K562 (cell line): ENCODE results near the gene CIAO1. TPM values are rescaled to one million over a fixed set of nuclear protein-coding genes. Genes with fewer than 3 reads are reported as not detected.

Experiments
- BACH1 ChIP-seq: fragments of 200-800 bp; sonication (Bioruptor generic); IDR thresholded peaks from 2 replicates; pipeline ENCODE4 v1.6.1; 2016; ENCODE audit warnings: missing genetic modification characterization, missing compliant biosample characterization
- CBX3 ChIP-seq, 2 experiments: IDR thresholded peaks; 1 replicate in 1 of 2; 2 replicates in 1 of 2; pipeline ENCODE4 v1.6.1; 2012; ENCODE audit warnings: inconsistent platforms in 2 of 2, low read length in 2 of 2, borderline replicate concordance in 1 of 2, control low read depth in 1 of 2
- FOXA1 ChIP-seq: fragments of 450-650 bp; IDR thresholded peaks from 2 replicates; pipeline ENCODE4 v1.6.1; 2016; ENCODE audit warnings: mild to moderate bottlenecking, borderline replicate concordance
- FUS ChIP-seq: fragments of 200-400 bp; formaldehyde crosslinking; optimal IDR thresholded peaks from 2 replicates; pipeline ENCODE3; 2017; ENCODE audit warnings: low read depth, low read length
- GATAD2A ChIP-seq: fragments of 450-650 bp; IDR thresholded peaks from 2 replicates; pipeline ENCODE4 v1.6.1; 2017
- HLTF ChIP-seq: fragments of 450-650 bp; IDR thresholded peaks from 2 replicates; pipeline ENCODE4 v1.6.1; 2016
- KAT7 ChIP-seq: sonication (generic); formaldehyde crosslinking; IDR thresholded peaks from 2 replicates; pipeline ENCODE4 v1.8.0; 2022; ENCODE audit warnings: missing genetic modification reagents, mild to moderate bottlenecking, borderline replicate concordance
- MECOM ChIP-seq: fragments of 250-450 bp; sonication (Bioruptor Pico); IDR thresholded peaks from 2 replicates; pipeline ENCODE4 v1.8.0; 2022; ENCODE audit warnings: inconsistent platforms
- NCOA4 ChIP-seq: fragments of 450-650 bp; IDR thresholded peaks from 2 replicates; pipeline ENCODE4 v1.6.1; 2018; ENCODE audit warnings: mild to moderate bottlenecking; ENCODE audit not compliant: partially characterized antibody
- PHB ChIP-seq: fragments of 250-450 bp; sonication (Bioruptor Pico); IDR thresholded peaks from 2 replicates; pipeline ENCODE4 v1.5.0; 2021
- RBM34 ChIP-seq: fragments of 200-400 bp; formaldehyde crosslinking; IDR thresholded peaks from 2 replicates; pipeline ENCODE4 v1.6.1; 2018; ENCODE audit warnings: low read length, borderline replicate concordance; ENCODE audit not compliant: insufficient read depth
- SREBF2 ChIP-seq: sonication (generic); formaldehyde crosslinking; IDR thresholded peaks from 2 replicates; pipeline ENCODE4 v1.4.0; 2020; ENCODE audit warnings: mild to moderate bottlenecking, missing genetic modification reagents
- XRCC3 ChIP-seq: fragments of 450-650 bp; IDR thresholded peaks from 2 replicates; pipeline ENCODE4 v1.6.1; 2017; ENCODE audit warnings: mild to moderate bottlenecking, moderate library complexity
- ZC3H11A ChIP-seq: IDR thresholded peaks from 2 replicates; pipeline ENCODE4 v1.6.1; 2012; ENCODE audit warnings: low read depth, low read length, improper control_type of control experiment
- ZNF444 ChIP-seq: fragments of 250-450 bp; sonication (Bioruptor Pico); IDR thresholded peaks from 2 replicates; pipeline ENCODE4 v1.4.0; 2020; ENCODE audit warnings: mild to moderate bottlenecking, moderate library complexity
- ZNF717 ChIP-seq: fragments of 250-450 bp; sonication (Bioruptor Pico); IDR thresholded peaks from 2 replicates; pipeline ENCODE4 v1.5.0; 2021
- polyA plus RNA-seq, 8 experiments: library from polyadenylated mRNA; depleted of rRNA in 4 of 8; stranded (reverse) in 5 of 8; unstranded in 3 of 8; fragments of >200 nt; fragmentation: Nextera tagmentation in 2 of 8; fragmentation: Illumina TruSeq in 1 of 8; extraction: Ambion mirVana in 2 of 8; extraction: Trizol in 1 of 8; gene quantifications; 2 replicates each; pipeline versions ENCODE4 v1.2.1 to v1.2.3, GENCODE V29; 2011 to 2014; ENCODE audit warnings: inconsistent platforms in 1 of 8, missing spikeins in 1 of 8
- total RNA-seq, 7 experiments: library from RNA; depleted of rRNA in 6 of 7; stranded (reverse); fragments of >200 nt in 6 of 7; fragmentation: Illumina TruSeq in 2 of 7; extraction: Trizol in 2 of 7; gene quantifications; 2 replicates each; pipeline versions ENCODE4 v1.2.1 to v1.2.3, GENCODE V29; 2011 to 2021; ENCODE audit warnings: low replicate concordance in 1 of 7
- TF ChIP-seq, protein P1 (sequence below): fragments of 450-650 bp; formaldehyde crosslinking; IDR thresholded peaks from 2 replicates; pipeline ENCODE4 v1.4.0; 2022; ENCODE audit warnings: missing genetic modification characterization
- TF ChIP-seq, protein P2 (sequence below), 2 experiments: fragments of 450-650 bp; conservative IDR thresholded peaks; 2 replicates each; pipeline ENCODE4 v1.6.1; 2017; ENCODE audit warnings: mild to moderate bottlenecking in 2 of 2, moderate library complexity in 2 of 2
- TF ChIP-seq, protein P3 (sequence below), 3 experiments: fragments of 200-800 bp in 1 of 3; fragments of 250-450 bp in 1 of 3; fragments of 450-650 bp in 1 of 3; sonication (Bioruptor Pico) in 1 of 3; sonication (Bioruptor generic) in 1 of 3; formaldehyde crosslinking in 1 of 3; IDR thresholded peaks; 2 replicates each; pipeline versions ENCODE4 v1.6.1 to v1.8.0; 2016 to 2022; ENCODE audit warnings: mild to moderate bottlenecking in 2 of 3, missing genetic modification characterization in 2 of 3, missing compliant biosample characterization in 1 of 3, moderate library complexity in 1 of 3

Gene CIAO1
- total and polyA plus RNA-seq, 9 of the 15 experiments (the other 6 are each of a cell fraction or from before 2014, with no cell fraction given): 11.4 to 156 (median 92.8) TPM

DNA sequence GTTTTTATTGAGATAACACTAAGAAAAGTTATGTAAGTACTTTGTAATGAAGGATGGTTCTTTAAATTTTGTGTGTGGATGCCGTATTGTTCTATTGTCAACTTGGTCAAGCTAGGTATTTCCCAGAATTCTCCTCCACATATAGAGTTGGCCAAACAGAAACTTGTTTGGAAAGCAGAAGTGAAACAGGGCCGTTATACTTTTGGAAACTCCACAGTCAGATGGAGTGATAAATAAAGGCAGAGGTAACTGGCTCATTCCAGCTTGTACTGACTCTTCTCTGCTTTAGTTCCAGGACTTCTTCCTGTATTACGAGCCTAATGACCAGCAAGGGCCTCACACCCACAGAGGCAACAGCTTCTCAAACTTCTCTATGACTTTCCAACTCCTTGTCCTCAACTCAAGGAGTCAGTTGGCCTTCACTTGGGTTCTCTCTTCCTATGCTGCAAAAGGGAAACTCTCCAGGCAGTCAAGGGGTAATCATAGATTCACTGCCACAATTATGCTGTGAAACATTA lies 41.0 kb upstream of the CIAO1 start (continued):
- TF ChIP-seq FUS (no peak), CBX3 (IDR thresholded peaks at IDR 0.05; ENCODE audit: borderline replicate concordance in 1 of 2, low read length in 2 of 2) (no peak), KAT7 (CRISPR knock-in tag) (no peak), SREBF2 (CRISPR knock-in tag) (no peak), RBM34 (no peak), NCOA4 (no peak), PHB (no peak), BACH1 (tag) (peak; percentile 87), MECOM (CRISPR knock-in tag) (peak; percentile 67), GATAD2A (peak; percentile 89), FOXA1 (no peak), ZNF717 (CRISPR knock-in tag) (no peak), ZNF444 (CRISPR knock-in tag) (peak; percentile 22; the same call in 1 of the 2 replicates), XRCC3 (no peak), HLTF (no peak), ZC3H11A (no peak)
- TF ChIP-seq, protein P1, sequence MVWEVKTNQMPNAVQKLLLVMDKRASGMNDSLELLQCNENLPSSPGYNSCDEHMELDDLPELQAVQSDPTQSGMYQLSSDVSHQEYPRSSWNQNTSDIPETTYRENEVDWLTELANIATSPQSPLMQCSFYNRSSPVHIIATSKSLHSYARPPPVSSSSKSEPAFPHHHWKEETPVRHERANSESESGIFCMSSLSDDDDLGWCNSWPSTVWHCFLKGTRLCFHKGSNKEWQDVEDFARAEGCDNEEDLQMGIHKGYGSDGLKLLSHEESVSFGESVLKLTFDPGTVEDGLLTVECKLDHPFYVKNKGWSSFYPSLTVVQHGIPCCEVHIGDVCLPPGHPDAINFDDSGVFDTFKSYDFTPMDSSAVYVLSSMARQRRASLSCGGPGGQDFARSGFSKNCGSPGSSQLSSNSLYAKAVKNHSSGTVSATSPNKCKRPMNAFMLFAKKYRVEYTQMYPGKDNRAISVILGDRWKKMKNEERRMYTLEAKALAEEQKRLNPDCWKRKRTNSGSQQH: 0 out of 2 replicates have a peak, but pooled peaks have one; percentile 34
- TF ChIP-seq, protein P2, sequence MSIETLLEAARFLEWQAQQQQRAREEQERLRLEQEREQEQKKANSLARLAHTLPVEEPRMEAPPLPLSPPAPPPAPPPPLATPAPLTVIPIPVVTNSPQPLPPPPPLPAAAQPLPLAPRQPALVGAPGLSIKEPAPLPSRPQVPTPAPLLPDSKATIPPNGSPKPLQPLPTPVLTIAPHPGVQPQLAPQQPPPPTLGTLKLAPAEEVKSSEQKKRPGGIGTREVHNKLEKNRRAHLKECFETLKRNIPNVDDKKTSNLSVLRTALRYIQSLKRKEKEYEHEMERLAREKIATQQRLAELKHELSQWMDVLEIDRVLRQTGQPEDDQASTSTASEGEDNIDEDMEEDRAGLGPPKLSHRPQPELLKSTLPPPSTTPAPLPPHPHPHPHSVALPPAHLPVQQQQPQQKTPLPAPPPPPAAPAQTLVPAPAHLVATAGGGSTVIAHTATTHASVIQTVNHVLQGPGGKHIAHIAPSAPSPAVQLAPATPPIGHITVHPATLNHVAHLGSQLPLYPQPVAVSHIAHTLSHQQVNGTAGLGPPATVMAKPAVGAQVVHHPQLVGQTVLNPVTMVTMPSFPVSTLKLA (conservative IDR thresholded peaks at IDR 0.05): no peak
- TF ChIP-seq, protein P3, sequence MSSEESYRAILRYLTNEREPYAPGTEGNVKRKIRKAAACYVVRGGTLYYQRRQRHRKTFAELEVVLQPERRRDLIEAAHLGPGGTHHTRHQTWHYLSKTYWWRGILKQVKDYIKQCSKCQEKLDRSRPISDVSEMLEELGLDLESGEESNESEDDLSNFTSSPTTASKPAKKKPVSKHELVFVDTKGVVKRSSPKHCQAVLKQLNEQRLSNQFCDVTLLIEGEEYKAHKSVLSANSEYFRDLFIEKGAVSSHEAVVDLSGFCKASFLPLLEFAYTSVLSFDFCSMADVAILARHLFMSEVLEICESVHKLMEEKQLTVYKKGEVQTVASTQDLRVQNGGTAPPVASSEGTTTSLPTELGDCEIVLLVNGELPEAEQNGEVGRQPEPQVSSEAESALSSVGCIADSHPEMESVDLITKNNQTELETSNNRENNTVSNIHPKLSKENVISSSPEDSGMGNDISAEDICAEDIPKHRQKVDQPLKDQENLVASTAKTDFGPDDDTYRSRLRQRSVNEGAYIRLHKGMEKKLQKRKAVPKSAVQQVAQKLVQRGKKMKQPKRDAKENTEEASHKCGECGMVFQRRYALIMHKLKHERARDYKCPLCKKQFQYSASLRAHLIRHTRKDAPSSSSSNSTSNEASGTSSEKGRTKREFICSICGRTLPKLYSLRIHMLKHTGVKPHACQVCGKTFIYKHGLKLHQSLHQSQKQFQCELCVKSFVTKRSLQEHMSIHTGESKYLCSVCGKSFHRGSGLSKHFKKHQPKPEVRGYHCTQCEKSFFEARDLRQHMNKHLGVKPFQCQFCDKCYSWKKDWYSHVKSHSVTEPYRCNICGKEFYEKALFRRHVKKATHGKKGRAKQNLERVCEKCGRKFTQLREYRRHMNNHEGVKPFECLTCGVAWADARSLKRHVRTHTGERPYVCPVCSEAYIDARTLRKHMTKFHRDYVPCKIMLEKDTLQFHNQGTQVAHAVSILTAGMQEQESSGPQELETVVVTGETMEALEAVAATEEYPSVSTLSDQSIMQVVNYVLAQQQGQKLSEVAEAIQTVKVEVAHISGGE (CRISPR knock-in tag; IDR thresholded peaks at IDR 0.05): peak in 1 of 3 experiments; percentile 78; a peak in 2 of 6 replicates
